DND-41 (cell line): ENCODE results near the gene ARL5C.

ENCODE experiments used
- CTCF ChIP-seq: IDR thresholded peaks from 2 replicates; pipeline ENCODE4 v1.5.1; 2012; ENCODE audit warnings: borderline replicate concordance, low read length, moderate library complexity, mild to moderate bottlenecking; ENCODE audit not compliant: poor library complexity, severe bottlenecking; ENCODE audit errors: extremely low read depth
- EZH2 ChIP-seq: IDR thresholded peaks from 3 replicates; pipeline ENCODE4 v1.6.1; 2012; ENCODE audit warnings: borderline replicate concordance, low read depth, mild to moderate bottlenecking, moderate library complexity, low read length, inconsistent platforms; ENCODE audit not compliant: severe bottlenecking

- TF ChIP-seq CTCF (no peak), EZH2 (peak; percentile 32)
Measured at GRCh38 chr17:39151150-39151942, 14.6 kb downstream of the ARL5C start, which contains the start of gene PLXDC1.
